Measurements from ENCODE around the gene TMEM191C. TPM values are rescaled to one million over a fixed set of nuclear protein-coding genes. Genes with fewer than 3 reads are reported as not detected.
"Not testable (repeated sequence)": the region's sequence is repeated elsewhere in the genome, so short reads cannot be mapped to it uniquely, and the experiment has no call there.

The TMEM191C gene
- total RNA-seq, 1 donor from 2014 or later = 0.67 TPM

DNA sequence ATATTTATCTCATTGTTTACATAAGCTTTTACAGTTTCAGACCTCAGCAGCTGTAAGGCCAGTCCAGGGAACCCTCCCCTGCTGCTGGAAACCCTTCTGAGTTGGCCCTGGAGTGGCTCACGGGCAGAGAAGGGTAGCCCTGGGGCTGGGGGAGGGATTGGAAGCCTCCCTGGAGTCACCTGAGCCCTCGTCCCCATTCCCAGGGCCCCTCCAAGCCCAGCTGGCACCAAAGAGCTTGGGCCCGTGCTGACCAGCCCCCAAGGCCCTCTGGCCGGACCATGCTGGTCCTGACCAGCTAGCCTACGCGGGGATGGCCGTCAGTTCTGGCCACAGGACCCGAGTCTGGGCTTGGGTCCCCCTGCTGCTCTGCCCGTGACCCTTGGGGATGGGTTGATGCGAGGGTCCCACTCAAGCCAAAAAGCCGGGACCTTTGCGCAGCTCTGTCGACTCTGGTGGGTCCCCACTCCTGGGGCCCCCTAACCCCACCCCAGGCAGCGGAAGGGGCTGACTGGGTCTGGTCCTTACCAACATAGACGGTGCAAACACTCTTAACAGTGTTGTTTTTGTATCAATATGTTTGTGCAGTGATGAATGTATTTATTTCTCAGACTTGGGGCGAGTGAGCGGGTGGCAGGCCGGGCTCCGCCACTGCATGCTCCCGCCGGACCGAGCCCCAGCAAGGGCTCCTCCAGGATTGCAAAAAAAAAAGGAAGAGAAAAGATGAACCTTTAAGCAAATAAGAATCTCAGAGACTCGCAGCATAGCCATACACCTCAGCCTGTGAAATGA lies 17.5 kb upstream of the TMEM191C start:
- no peaks in the 10 kb centered on the region for H3K4me1 Mint-ChIP-seq (ENCODE audit: low read depth)
- DNase-seq (ENCODE audit: low spot score) = no peak
- H3K36me3 Mint-ChIP-seq (ENCODE audit: low read depth) = no peaks in the 10 kb centered on the region
- intact Hi-C loops (cut with micrococcal nuclease) = no loop called here
- H3K9me3 Mint-ChIP-seq = no peaks in the 10 kb centered on the region
- H3K27ac Mint-ChIP-seq = no peak overlapping the region
- H3K27me3 Mint-ChIP-seq (ENCODE audit: insufficient read depth) = peaks cover 2% of the 10 kb centered on the region
- H3K4me3 Mint-ChIP-seq = no peak overlapping the region

DNA sequence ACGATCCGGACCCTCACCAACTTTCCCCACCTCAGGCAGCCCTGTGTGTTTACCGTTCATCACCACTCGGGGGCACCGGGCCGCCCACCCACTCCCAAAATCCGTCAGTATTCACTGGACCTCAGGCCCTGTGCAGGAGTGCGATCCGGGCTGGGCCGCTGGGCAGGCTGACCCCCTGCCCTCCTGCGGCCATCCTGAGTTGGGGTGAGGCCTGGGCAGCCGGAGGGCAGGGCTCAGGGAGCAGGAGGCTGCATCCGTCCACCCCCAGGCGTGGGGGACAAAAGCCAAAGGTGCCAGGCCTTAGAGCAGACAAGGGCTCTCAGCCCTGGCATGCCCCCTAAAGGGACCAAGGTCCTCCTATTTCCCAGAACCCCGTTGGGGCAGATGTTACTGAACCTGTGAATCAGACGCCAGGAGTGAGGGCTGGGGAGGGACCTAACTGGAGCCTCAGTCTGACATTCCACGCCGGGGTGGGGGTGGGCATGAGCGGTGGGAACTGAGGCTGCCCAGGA lies 16.8 kb upstream of the TMEM191C start:
- DNase-seq (ENCODE audit: low spot score) = no peak
- intact Hi-C loops (cut with micrococcal nuclease) = no loop called here
- Mint-ChIP-seq H3K27me3 (ENCODE audit: insufficient read depth) (peaks cover 2% of the 10 kb centered on the region), H3K36me3 (ENCODE audit: low read depth) (no peaks in the 10 kb centered on the region), H3K9me3 (no peaks in the 10 kb centered on the region), H3K4me1 (ENCODE audit: low read depth) (no peaks in the 10 kb centered on the region), H3K4me3 (no peak overlapping the region), H3K27ac (no peak overlapping the region)

DNA sequence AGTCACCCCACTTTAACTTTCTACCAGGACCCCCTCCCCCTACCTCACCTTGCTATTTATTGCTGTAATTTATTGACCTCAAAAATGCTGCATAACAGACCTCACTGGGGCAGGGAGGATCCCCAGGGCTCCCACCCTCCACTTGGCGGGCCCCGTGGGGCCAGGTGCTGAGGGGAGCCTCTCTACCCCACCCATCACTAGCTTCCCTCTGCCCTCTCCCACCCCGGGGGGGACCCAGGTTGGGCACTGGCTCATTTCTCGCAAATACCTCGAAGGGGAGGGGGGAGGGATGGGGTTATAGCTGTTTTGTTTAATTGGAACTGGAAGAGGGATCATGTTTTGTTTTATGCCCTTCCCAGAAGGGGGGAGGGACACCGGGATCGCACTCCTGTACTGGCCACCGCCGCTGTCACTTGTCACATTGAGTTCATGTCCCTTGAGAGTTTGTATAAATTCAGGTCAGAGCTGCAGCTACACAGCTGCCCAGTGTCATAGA lies 16.3 kb upstream of the TMEM191C start:
- DNase-seq (ENCODE audit: low spot score) = no peak
- no peaks in the 10 kb centered on the region for H3K36me3 Mint-ChIP-seq (ENCODE audit: low read depth)

DNA sequence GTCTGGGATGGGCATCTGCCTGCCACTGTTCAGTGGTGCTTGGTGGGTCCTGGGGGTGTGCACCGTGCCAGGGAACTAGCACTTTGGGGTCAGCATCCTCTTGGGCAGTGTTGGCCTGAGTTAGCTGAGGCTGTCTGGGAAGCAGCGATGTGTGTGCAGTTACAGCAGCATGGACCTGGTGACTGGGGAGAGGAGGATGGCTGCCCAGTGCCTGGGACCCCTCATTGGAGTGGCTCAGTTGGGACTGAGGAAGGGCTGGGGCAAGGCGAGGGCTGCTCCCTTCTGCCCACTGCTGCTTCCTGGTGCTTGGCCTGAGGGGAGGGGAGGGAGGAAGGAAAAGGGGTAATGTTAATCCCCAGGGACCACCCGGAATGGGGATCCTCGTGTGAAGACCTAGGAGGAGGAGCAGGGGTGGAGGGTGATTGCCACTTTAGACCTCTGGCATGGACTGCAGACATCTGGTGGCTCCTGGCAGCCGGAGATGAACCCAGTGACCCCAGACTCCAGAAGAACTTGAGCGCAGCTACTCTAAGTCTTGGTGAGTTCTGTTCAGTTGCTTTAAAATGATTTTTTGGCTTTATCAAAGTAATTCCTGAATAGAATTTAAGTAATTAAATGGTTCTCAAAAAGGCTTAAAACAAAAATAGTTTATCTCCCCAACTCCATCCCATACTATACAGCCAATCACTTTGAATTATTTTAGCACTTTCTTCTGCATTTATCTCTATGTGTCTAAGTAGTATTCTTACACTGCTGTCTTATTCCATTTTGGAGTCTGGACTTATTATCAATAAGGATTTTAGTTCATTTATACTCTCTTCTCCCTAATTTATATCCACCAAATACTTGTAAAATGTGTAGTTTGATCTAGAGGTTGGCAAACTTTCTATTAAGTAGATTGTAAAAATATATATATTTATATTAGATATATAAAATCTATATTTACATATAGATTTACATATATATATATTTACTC lies 15.4 kb upstream of the TMEM191C start:
- Mint-ChIP-seq H3K4me1 (ENCODE audit: low read depth) (no peaks in the 10 kb centered on the region), H3K36me3 (ENCODE audit: low read depth) (no peaks in the 10 kb centered on the region), H3K9me3 (no peaks in the 10 kb centered on the region), H3K27ac (no peak overlapping the region), H3K4me3 (no peak overlapping the region), H3K27me3 (ENCODE audit: insufficient read depth) (peaks cover 2% of the 10 kb centered on the region)
- DNase-seq (ENCODE audit: low spot score) = no peak
- intact Hi-C loops (cut with micrococcal nuclease) = no loop called here

More for the DNA sequence above, 16.3 kb upstream of the TMEM191C start:
- no peak overlapping the region for H3K27ac Mint-ChIP-seq
- H3K9me3 Mint-ChIP-seq = no peaks in the 10 kb centered on the region
- H3K4me3 Mint-ChIP-seq = no peak overlapping the region
- H3K27me3 Mint-ChIP-seq (ENCODE audit: insufficient read depth) = peaks cover 2% of the 10 kb centered on the region
- intact Hi-C loops (cut with micrococcal nuclease) = no loop called here
- no peaks in the 10 kb centered on the region for H3K4me1 Mint-ChIP-seq (ENCODE audit: low read depth)

DNA sequence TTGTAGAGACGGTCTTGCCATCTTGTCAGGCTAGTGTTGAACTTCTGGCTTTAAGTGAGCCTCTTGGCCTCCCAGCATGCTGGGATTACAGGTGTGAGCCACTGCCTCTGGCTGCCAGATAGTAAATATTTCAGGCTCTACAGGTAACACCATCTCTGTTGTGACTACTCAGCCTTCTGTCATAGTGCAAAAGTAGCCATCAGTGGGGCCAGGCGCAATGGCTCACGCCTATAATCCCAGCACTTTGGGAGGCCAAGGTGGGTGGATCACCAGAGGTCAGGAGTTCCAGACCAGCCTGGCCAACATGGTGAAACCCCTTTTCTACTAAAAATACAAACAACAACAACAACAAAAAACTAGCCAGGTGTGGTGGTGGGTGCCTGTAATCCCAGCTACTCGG lies 14.5 kb upstream of the TMEM191C start:
- H3K4me1 Mint-ChIP-seq (ENCODE audit: low read depth); H3K4me3 Mint-ChIP-seq; H3K9me3 Mint-ChIP-seq; intact Hi-C loops (cut with micrococcal nuclease); H3K36me3 Mint-ChIP-seq (ENCODE audit: low read depth); DNase-seq (ENCODE audit: low spot score); H3K27ac Mint-ChIP-seq; H3K27me3 Mint-ChIP-seq (ENCODE audit: insufficient read depth): not testable (repeated sequence)

DNA sequence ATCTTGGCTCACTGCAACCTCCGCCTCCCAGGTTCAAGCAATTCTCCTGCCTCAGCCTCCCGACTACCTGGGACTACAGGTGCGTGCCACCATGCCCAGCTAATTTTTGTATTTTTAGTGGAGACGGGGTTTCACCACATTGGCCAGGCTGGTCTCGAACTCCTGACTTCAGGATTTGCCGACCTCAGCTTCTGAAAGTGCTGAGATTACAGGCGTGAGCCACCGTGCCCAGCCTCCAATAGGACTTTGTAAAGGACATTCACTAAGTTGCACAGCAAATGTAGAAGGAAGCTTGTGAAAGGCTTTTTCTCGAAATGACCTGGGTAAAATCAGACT lies 12.2 kb upstream of the TMEM191C start:
- H3K27ac Mint-ChIP-seq; intact Hi-C loops (cut with micrococcal nuclease); DNase-seq (ENCODE audit: low spot score); H3K36me3 Mint-ChIP-seq (ENCODE audit: low read depth); H3K4me1 Mint-ChIP-seq (ENCODE audit: low read depth); H3K9me3 Mint-ChIP-seq; H3K27me3 Mint-ChIP-seq (ENCODE audit: insufficient read depth); H3K4me3 Mint-ChIP-seq: not testable (repeated sequence)

DNA sequence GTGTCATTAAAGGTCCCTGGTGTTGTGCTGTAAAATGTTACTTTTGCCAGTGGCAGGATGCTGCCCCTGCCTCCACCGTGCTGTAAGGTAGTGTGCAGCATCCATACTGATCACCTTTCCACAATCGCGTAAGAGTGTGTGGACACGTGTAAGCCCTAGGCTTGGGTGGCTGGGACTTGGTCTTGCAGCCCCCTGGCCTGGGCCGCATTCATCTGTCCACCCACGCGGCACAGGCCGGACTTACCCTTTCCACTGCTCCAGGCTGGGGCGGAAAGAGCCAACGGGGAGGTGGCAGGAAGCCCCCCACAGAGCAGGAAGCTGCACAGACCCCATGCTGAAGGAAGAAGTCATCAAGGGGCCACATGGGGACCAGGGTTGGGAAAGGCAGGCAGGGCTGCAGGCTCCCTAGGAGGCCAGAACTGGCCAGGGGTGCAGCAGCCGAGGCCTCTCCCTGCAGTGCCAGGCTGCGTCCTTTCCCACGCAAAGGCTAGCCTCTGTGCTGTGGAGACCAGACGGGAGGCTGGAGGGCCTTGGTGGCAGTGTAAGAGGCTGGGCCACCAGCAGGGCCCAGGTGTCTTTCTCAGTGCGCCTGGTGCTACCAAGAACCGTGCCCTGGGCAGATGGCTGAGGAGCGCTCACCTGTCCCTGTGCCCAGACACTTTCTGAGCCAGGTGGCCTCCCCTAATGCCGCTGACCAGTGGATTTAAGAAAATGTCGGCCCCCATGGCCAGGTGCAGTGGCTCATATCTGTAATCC lies 11.7 kb upstream of the TMEM191C start:
- Mint-ChIP-seq H3K4me3 (no peak overlapping the region), H3K27ac (no peak overlapping the region), H3K9me3 (no peaks in the 10 kb centered on the region), H3K27me3 (ENCODE audit: insufficient read depth) (peaks cover 2% of the 10 kb centered on the region), H3K36me3 (ENCODE audit: low read depth) (no peaks in the 10 kb centered on the region), H3K4me1 (ENCODE audit: low read depth) (no peaks in the 10 kb centered on the region)
- DNase-seq (ENCODE audit: low spot score) = no peak
- intact Hi-C loops (cut with micrococcal nuclease) = no loop called here

DNA sequence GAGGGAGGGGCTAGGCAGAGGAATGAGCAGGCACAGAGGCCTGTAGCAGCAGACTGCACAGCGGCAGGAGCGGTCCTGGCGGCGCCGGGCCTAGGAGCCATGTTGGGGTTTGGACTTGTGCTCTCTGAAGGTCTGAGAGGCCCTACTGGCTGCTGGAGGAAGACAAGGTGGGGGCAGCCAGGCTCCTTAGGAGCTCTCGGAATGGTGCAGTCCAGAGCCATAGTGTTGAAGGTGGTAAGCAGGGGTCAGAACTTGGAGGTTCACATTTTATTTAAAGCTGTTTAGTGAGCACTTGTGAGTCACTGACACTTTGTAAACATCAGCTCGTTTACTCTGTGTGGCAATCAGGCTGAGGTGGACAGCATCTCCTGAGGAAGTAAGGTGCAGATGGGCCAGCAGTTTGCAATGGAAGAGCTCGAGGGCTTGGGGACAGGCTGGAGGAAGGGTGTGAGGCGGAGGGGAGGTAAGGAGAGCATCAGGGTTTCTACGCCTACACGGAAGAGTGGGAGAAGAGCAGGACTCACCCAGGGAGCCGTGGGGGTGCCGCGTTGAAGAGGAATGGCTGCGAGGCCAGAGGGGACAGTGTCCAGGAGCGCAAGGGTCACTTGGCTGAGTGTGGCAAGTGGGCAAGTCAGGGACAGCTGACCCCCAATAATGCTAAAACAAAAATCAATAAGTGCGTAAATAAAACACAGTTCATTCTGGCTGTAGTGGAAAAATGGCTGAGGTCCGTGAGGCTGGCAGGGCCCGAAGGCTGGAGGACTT lies 10.0 kb upstream of the TMEM191C start:
- H3K4me3 Mint-ChIP-seq = no peak overlapping the region
- peaks cover 2% of the 10 kb centered on the region for H3K27me3 Mint-ChIP-seq (ENCODE audit: insufficient read depth)
- no peaks in the 10 kb centered on the region for H3K4me1 Mint-ChIP-seq (ENCODE audit: low read depth)
- DNase-seq (ENCODE audit: low spot score) = no peak
- intact Hi-C loops (cut with micrococcal nuclease) = no loop called here
- no peaks in the 10 kb centered on the region for H3K9me3 Mint-ChIP-seq
- peak overlapping the region; percentile 4 for H3K27ac Mint-ChIP-seq
- H3K36me3 Mint-ChIP-seq (ENCODE audit: low read depth) = no peaks in the 10 kb centered on the region

DNA sequence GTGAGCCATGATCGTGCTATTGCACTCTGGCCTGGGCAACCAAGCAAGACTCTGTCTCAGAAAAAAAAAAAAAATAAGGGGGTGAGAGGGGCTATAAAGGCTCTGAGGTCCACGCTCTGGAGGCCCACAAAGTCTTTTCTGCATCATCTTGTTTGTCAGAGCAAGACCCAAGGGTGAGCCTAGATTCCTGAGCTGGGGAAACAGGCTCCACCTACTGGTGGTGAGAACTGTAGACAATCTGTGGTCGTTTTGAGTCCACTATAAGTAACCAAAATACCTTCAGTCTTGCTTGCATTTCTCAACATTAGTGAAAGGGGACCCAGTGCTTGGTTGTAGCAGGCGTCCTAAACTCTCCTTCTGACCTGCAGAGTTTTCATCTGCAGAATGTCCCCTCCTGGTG lies 4.5 kb upstream of the TMEM191C start:
- H3K27ac Mint-ChIP-seq; intact Hi-C loops (cut with micrococcal nuclease); H3K4me1 Mint-ChIP-seq (ENCODE audit: low read depth); H3K4me3 Mint-ChIP-seq; H3K9me3 Mint-ChIP-seq; H3K36me3 Mint-ChIP-seq (ENCODE audit: low read depth); DNase-seq (ENCODE audit: low spot score); H3K27me3 Mint-ChIP-seq (ENCODE audit: insufficient read depth): not testable (repeated sequence)

DNA sequence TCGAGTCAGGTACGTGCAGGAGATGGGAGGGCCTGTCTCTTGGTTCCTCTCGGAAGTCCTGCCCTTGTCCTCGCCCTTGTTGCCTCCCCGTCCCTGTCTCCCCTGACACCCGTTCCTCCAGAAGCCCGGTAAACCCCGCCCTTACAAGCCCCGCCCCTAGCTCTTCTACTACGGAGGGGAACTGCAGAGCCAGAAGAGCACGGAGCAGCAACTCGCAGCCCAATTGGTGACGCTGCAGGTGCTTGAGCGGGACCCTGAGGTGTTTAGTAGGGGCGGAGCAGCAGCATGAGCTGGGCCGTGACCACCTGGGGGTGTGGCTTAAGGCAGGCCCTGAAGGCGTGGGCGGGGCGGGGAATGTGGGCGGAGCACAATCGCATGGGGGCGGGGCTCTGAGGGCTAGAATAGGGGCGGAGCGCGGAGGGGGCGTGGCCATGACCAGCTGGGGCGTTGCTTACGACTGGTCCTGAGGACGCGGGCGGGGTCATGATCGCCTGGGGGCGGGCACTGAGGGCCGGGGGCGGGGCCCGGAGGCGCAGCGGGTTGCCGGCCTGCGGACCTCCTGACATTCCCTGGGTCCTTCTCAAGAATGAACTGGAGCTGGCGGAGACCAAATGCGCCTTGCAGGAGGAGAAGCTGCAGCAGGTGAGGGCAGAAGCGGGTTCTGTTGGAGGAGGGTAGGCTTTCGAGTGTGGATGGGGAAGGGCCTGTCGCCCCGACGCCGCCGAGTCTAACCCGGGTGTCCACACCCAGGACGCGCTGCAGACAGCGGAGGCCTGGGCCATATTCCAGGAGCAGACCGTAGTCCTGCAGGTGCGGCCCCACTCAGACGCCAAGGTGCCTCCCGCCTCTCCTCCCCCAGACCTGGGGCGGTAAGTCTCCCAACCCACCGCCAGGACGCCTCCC lies 1.3 kb downstream of the TMEM191C start:
- H3K9me3 Mint-ChIP-seq; H3K4me1 Mint-ChIP-seq (ENCODE audit: low read depth); H3K36me3 Mint-ChIP-seq (ENCODE audit: low read depth); H3K27me3 Mint-ChIP-seq (ENCODE audit: insufficient read depth); intact Hi-C loops (cut with micrococcal nuclease): not testable (repeated sequence)
- H3K27ac Mint-ChIP-seq = peak overlapping the region; percentile 94
- peak; percentile 79 for DNase-seq (ENCODE audit: low spot score)
- H3K4me3 Mint-ChIP-seq = peak overlapping the region; percentile 83

DNA sequence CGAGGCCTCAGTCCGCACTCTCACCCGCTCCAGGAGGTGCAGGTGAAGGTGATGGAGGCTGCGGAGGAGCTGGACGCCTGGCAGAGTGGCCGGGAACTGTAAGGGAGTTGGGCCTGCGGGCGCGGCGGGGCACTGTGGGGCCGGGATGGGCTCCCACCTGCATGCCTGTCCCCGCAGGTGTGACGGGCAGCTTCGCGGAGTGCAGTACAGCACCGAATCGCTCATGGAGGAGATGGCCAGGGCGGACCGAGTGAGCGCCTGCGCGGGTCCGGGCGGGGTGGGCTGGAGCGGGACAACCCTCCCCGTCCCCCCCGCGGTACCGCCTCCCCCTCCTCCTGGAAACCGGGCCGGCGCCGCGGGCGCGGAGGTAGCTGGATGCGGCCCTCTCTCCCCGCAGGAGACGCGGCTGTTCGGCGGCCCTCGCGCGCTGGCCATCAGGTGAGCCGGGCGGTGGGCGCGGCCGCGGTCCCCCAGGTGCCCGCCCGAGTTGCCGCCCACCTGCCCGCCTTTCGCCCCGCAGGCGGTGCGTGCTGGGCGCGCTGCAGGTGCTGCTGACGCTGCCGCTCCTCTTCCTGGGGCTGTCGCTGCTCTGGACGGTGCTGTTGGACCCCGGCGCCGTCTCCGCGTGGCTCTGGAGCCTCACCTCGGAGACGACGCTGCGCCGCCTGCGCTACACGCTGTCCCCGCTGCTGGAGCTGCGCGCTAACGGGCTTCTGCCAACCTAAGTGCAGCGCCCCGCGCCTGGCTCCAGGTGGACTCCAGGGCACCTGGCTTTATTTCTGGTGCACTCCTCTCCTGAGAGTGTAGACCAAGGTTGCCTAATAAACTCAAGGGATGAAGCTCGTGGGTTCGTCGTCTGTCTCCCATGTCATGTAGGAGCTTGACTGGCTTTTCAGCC lies 2.2 kb downstream of the TMEM191C start:
- H3K27ac Mint-ChIP-seq; H3K9me3 Mint-ChIP-seq; H3K4me1 Mint-ChIP-seq (ENCODE audit: low read depth); DNase-seq (ENCODE audit: low spot score); H3K36me3 Mint-ChIP-seq (ENCODE audit: low read depth); intact Hi-C loops (cut with micrococcal nuclease); H3K27me3 Mint-ChIP-seq (ENCODE audit: insufficient read depth); H3K4me3 Mint-ChIP-seq: not testable (repeated sequence)
